GM12873 (cell line): ENCODE measurements around the gene MNS1.

Experiments
- CTCF ChIP-seq: IDR thresholded peaks from 2 replicates; pipeline ENCODE4 v1.5.1; 2012; ENCODE audit warnings: low read depth, mild to moderate bottlenecking, moderate library complexity, low read length, control low read depth; ENCODE audit not compliant: insufficient read depth; ENCODE audit errors: missing control alignments

Gene MNS1

GRCh38 chr15:56468401-56468800, 3.5 kb upstream of the MNS1 start:
- no peak for TF ChIP-seq CTCF

GRCh38 chr15:56467616-56468015, 2.7 kb upstream of the MNS1 start:
- no peak for TF ChIP-seq CTCF

- TF ChIP-seq CTCF = no peak
These were observed 4.0 kb downstream of the MNS1 start for GRCh38 chr15:56460947-56461346.

- TF ChIP-seq CTCF = no peak
These were observed 4.9 kb downstream of the MNS1 start for GRCh38 chr15:56460071-56460470.

- no peak for TF ChIP-seq CTCF
These were observed 5.8 kb downstream of the MNS1 start for GRCh38 chr15:56459096-56459495.

- TF ChIP-seq CTCF = no peak
These were observed 8.7 kb downstream of the MNS1 start for GRCh38 chr15:56456229-56456628.

GRCh38 chr15:56454836-56455235, 10.1 kb downstream of the MNS1 start:
- no peak for TF ChIP-seq CTCF
